CD14-positive monocyte (primary cell): ENCODE results near the gene DSTN. TPM values are rescaled to one million over a fixed set of nuclear protein-coding genes. Genes with fewer than 3 reads are reported as not detected.

Experiments
- DNase-seq, 3 donors: peaks; one replicate each; pipeline ENCODE4 v3.0.0-alpha.2; 2011 to 2022
- H2AFZ ChIP-seq: 2 replicates; pipeline ENCODE4 v1.6.0; 2012; ENCODE audit warnings: mild to moderate bottlenecking, low read depth, low read length, inconsistent platforms; ENCODE audit not compliant: insufficient read depth, poor library complexity, severe bottlenecking
- H3K27ac ChIP-seq, 2 donors: 1 replicate in 1 of 2; 2 replicates in 1 of 2; pipeline ENCODE4 v1.5.1; 2012 to 2013; ENCODE audit warnings: low read length in 2 of 2, control low read depth in 1 of 2, inconsistent platforms in 1 of 2, low read depth in 1 of 2, mild to moderate bottlenecking in 1 of 2
- H3K27me3 ChIP-seq, 2 donors: one replicate each; pipeline versions ENCODE4 v1.6.0 to v1.6.1; 2011 to 2013; ENCODE audit warnings: low read length in 2 of 2; ENCODE audit not compliant: control insufficient read depth in 2 of 2, insufficient read depth in 2 of 2
- H3K36me3 ChIP-seq, 2 donors: replicated peaks in 1 of 2; 1 replicate in 1 of 2; 2 replicates in 1 of 2; pipeline versions ENCODE4 v1.5.1 to v1.6.1; 2012 to 2013; ENCODE audit warnings: low read length in 2 of 2, control low read depth in 1 of 2, inconsistent platforms in 1 of 2, mild to moderate bottlenecking in 1 of 2; ENCODE audit not compliant: insufficient read depth in 2 of 2, control insufficient read depth in 1 of 2
- H3K4me1 ChIP-seq, 2 donors: 1 replicate in 1 of 2; 2 replicates in 1 of 2; pipeline versions ENCODE4 v1.5.1 to v1.6.1; 2012 to 2013; ENCODE audit warnings: low read length in 2 of 2, control low read depth in 1 of 2, inconsistent platforms in 1 of 2, mild to moderate bottlenecking in 1 of 2, moderate library complexity in 1 of 2; ENCODE audit not compliant: insufficient read depth in 2 of 2, control insufficient read depth in 1 of 2
- H3K4me2 ChIP-seq: replicated peaks from 2 replicates; pipeline ENCODE3; 2012; ENCODE audit warnings: low read length, moderate library complexity, mild to moderate bottlenecking; ENCODE audit not compliant: poor library complexity, severe bottlenecking; ENCODE audit errors: extremely low read depth
- H3K4me3 ChIP-seq, 3 experiments: fragments of 200-600 bp in 1 of 3; sonication (generic) in 1 of 3; replicated peaks in 1 of 3; 1 replicate in 2 of 3; 2 replicates in 1 of 3; pipeline ENCODE4 v1.5.1; 2011 to 2013; ENCODE audit warnings: low read length in 3 of 3, mild to moderate bottlenecking in 3 of 3, control low read depth in 2 of 3, low read depth in 2 of 3, inconsistent platforms in 1 of 3, moderate library complexity in 1 of 3
- H3K79me2 ChIP-seq: 2 replicates; pipeline ENCODE4 v1.6.0; 2012; ENCODE audit warnings: mild to moderate bottlenecking, control low read depth, inconsistent platforms, low read length, moderate library complexity; ENCODE audit not compliant: insufficient read depth
- H3K9ac ChIP-seq: 2 replicates; pipeline ENCODE4 v1.6.0; 2017; ENCODE audit warnings: low read length, mild to moderate bottlenecking; ENCODE audit not compliant: insufficient read depth, poor library complexity, severe bottlenecking
- H3K9me3 ChIP-seq, 2 donors: replicated peaks in 1 of 2; 1 replicate in 1 of 2; 2 replicates in 1 of 2; pipeline versions ENCODE4 v1.5.1 to v1.6.1; 2012 to 2013; ENCODE audit warnings: low read length in 2 of 2, control low read depth in 1 of 2; ENCODE audit not compliant: control insufficient read depth in 1 of 2, insufficient read depth in 1 of 2
- H4K20me1 ChIP-seq: 2 replicates; pipeline ENCODE4 v1.6.0; 2012; ENCODE audit warnings: mild to moderate bottlenecking, low read length, control low read depth, moderate library complexity; ENCODE audit not compliant: insufficient read depth
- H3K27ac Mint-ChIP-seq, 7 donors: one replicate each; pipeline ENCODE4 v1.8.0; 2020; ENCODE audit warnings: mild to moderate bottlenecking in 7 of 7, mixed read lengths in 7 of 7, moderate library complexity in 6 of 7, inconsistent platforms in 2 of 7
- H3K27me3 Mint-ChIP-seq, 3 donors: one replicate each; pipeline ENCODE4 v1.8.0; 2021 to 2022; ENCODE audit warnings: low read depth in 3 of 3, mild to moderate bottlenecking in 3 of 3, mixed read lengths in 3 of 3, moderate library complexity in 3 of 3, inconsistent platforms in 1 of 3
- H3K36me3 Mint-ChIP-seq, 2 donors: one replicate each; pipeline ENCODE4 v1.8.0; 2020; ENCODE audit warnings: mixed read lengths in 2 of 2, inconsistent platforms in 1 of 2, mild to moderate bottlenecking in 1 of 2
- H3K4me1 Mint-ChIP-seq: one replicate; pipeline ENCODE4 v1.8.0; 2020; ENCODE audit warnings: mild to moderate bottlenecking, mixed read lengths
- H3K4me3 Mint-ChIP-seq, 2 donors: one replicate each; pipeline ENCODE4 v1.8.0; 2020; ENCODE audit warnings: mild to moderate bottlenecking in 2 of 2, mixed read lengths in 2 of 2, moderate library complexity in 1 of 2
- H3K9me3 Mint-ChIP-seq, 7 donors: one replicate each; pipeline ENCODE4 v1.8.0; 2020 to 2022; ENCODE audit warnings: mixed read lengths in 7 of 7, mild to moderate bottlenecking in 6 of 7, moderate library complexity in 6 of 7, inconsistent platforms in 2 of 7
- WGBS: methylation state at CpG from one replicate; pipeline ENCODE4 v1.1.5; 2013; ENCODE audit warnings: missing lambda C conversion rate; ENCODE audit not compliant: insufficient coverage; 5-methylcytosine and 5-hydroxymethylcytosine counted together
- intact Hi-C, 2 donors: fragments of 100-400 bp; cut with micrococcal nuclease; formaldehyde crosslinking; loops; one replicate each; pipeline versions ENCODE4 v1.15.0 to v1.15.1; 2023
- polyA plus RNA-seq, 3 donors: library from polyadenylated mRNA; depleted of rRNA in 1 of 3; unstranded in 2 of 3; stranded (reverse) in 1 of 3; fragments of 300-500 nt in 2 of 3; fragments of >200 nt in 1 of 3; fragmentation: Illumina TruSeq in 2 of 3; gene quantifications; 1 replicate in 2 of 3; 2 replicates in 1 of 3; pipeline ENCODE4 v1.2.3, GENCODE V29; 2012 to 2021
- TF ChIP-seq, protein P1 (sequence below): fragments of 200-600 bp; IDR thresholded peaks from one replicate; pipeline ENCODE4 v1.8.0; 2022; ENCODE audit warnings: antibody characterized with exemption, mild to moderate bottlenecking

Gene DSTN
- polyA plus RNA-seq, 3 donors = 15.6 to 63.8 (median 58.4) TPM

DNA sequence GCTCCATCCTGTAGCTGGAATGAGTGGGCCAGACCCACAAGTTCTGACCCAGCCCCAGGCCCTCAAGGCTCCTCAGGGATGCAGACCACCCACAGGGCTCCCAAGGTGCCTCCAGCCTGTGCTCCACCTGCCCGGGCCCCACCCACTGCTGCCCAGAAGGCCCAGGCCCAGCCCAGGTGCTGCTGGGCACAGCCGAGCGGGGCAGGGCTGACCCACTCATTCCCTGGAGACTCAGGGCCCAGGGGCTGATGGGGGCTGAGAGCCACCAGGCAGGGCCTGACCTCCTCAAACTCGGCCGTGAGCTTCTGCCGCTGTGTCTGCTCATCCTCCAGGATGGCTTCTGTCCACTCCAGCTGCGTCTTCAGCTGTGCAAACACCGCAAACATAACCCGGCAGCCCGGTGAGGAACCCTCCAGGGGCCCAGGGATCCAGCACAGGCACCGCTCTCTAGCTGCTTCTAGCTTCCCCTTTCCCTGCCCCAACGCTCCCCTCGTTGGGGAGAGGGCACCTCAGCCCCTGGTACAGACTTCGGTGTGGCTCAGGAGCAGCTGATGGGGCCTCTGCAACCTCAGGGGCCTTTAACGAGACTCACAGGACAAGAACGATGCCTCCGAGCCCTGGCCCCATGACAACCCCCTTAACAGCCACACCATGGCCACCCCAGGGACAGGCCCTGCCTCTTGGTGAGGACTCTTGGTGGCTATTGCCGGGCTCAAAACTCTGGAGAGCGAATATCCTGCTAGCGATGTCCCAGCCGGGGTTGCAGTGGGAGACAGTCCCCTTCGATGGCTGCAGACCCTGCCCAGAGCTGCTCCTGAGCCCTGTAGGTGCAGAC is 46.0 kb downstream of the DSTN start:
- Histone ChIP-seq H3K9ac (peak overlapping the region; percentile 36), H3K27ac (peak overlapping the region; percentile 36 to 65)
- peak overlapping the region in 6 of 7 donors; percentile 30 to 79 (median 64) for H3K27ac Mint-ChIP-seq

DNA sequence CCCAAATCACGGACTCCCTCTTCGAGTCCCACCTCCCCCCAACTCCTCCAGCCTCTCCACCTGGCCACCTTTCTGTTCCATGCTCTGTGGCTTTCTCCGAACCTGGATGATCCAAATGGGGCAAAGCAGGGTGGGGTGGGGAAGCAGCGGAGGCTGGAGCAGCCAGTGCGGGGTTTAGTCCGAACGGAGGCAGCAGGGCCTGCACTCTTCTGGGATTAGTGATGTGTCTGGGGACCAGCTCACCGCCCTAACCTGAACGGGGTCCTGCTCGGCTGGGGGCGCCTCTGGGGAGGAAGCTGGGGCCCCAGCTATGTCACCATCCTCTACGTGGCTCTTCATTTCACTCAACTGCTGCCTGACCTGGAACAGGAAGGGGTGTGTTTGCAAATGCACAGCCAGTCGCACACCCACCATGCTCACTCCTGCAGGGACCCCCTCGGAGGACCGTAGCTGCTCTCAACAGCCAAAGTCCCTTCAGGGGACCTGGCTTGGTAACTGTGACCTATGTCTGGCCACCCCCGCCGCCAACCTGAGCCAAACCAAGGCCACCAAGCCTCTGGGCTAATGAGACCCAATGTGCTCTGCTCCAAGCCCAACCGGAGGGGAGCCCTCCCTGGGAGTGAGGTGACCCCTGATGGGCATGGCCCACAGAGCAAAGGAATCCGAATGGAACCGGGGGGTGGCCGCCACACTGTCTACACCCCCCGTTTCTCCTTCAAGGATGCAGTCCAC is 46.8 kb downstream of the DSTN start:
- Histone ChIP-seq H3K9ac (no peak overlapping the region), H3K9me3 (no peaks in the 10 kb centered on the region), H3K4me3 (no peak overlapping the region), H3K27me3 (no peaks in the 10 kb centered on the region), H3K4me1 (peaks cover 12 to 17% of the 10 kb centered on the region in 2 donors), H3K79me2 (no peaks in the 10 kb centered on the region), H4K20me1 (peaks cover 4% of the 10 kb centered on the region), H3K4me2 (no peak overlapping the region), H3K36me3 (peaks cover 64 to 82% of the 10 kb centered on the region in 2 donors), H3K27ac (peak overlapping the region in 1 of 2 donors; percentile 36), H2AFZ (no peak overlapping the region)
- H3K27ac Mint-ChIP-seq = peak overlapping the region in 1 of 7 donors; percentile 60
- intact Hi-C loops = loop anchor here in 1 of 2 donors (2.0 to 10.0 kb wide), 2 partner anchors 80 to 112 kb away; no protein-coding TSS in a partner anchor
- H3K9me3 Mint-ChIP-seq = no peaks in the 10 kb centered on the region
- no peak overlapping the region for H3K4me3 Mint-ChIP-seq
- no peak for DNase-seq
- WGBS = 66% methylated on average over 15 of the region's 22 CpGs
- TF ChIP-seq, protein P1, sequence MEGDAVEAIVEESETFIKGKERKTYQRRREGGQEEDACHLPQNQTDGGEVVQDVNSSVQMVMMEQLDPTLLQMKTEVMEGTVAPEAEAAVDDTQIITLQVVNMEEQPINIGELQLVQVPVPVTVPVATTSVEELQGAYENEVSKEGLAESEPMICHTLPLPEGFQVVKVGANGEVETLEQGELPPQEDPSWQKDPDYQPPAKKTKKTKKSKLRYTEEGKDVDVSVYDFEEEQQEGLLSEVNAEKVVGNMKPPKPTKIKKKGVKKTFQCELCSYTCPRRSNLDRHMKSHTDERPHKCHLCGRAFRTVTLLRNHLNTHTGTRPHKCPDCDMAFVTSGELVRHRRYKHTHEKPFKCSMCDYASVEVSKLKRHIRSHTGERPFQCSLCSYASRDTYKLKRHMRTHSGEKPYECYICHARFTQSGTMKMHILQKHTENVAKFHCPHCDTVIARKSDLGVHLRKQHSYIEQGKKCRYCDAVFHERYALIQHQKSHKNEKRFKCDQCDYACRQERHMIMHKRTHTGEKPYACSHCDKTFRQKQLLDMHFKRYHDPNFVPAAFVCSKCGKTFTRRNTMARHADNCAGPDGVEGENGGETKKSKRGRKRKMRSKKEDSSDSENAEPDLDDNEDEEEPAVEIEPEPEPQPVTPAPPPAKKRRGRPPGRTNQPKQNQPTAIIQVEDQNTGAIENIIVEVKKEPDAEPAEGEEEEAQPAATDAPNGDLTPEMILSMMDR = no peak
- no peaks in the 10 kb centered on the region for H3K27me3 Mint-ChIP-seq
- H3K36me3 Mint-ChIP-seq = peaks cover 54 to 80% of the 10 kb centered on the region in 2 donors
- H3K4me1 Mint-ChIP-seq = peaks cover 10% of the 10 kb centered on the region

More for the DNA sequence above, 46.0 kb downstream of the DSTN start:
- H3K79me2 ChIP-seq = no peaks in the 10 kb centered on the region
- no peaks in the 10 kb centered on the region for H3K9me3 Mint-ChIP-seq
- H3K9me3 ChIP-seq = no peaks in the 10 kb centered on the region
- H3K4me1 Mint-ChIP-seq = peaks cover 10% of the 10 kb centered on the region
- peaks cover 12 to 17% of the 10 kb centered on the region in 2 donors for H3K4me1 ChIP-seq
- 35% methylated on average over 22 of the region's 22 CpGs for WGBS
- H3K4me3 Mint-ChIP-seq = peak overlapping the region; percentile 52 to 55
- no peak overlapping the region for H3K4me2 ChIP-seq
- peak in 1 of 3 donors; percentile 22 for DNase-seq
- intact Hi-C loops = loop anchor here in 1 of 2 donors (2.0 to 10.0 kb wide), 2 partner anchors 79 to 111 kb away; no protein-coding TSS in a partner anchor
- peaks cover 4% of the 10 kb centered on the region for H4K20me1 ChIP-seq
- H3K36me3 ChIP-seq = peaks cover 57 to 75% of the 10 kb centered on the region in 2 donors
- TF ChIP-seq, protein P1 = no peak
- no peaks in the 10 kb centered on the region for H3K27me3 Mint-ChIP-seq
- H3K27me3 ChIP-seq = no peaks in the 10 kb centered on the region
- H3K36me3 Mint-ChIP-seq = peaks cover 46 to 72% of the 10 kb centered on the region in 2 donors
- no peak overlapping the region for H3K4me3 ChIP-seq
- H2AFZ ChIP-seq = no peak overlapping the region
